HG02610 (cell line): ENCODE results near the gene ADARB1.

Experiments used
- ATAC-seq: cut with Tn5 transposase; IDR thresholded peaks from one replicate; pipeline ENCODE4 v1.9.1; 2021; ENCODE audit warnings: mild to moderate bottlenecking, moderate library complexity; ENCODE audit not compliant: unreplicated experiment

ADARB1 gene

GRCh38 chr21:45037986-45038385 is 36.4 kb upstream of the ADARB1 start:
- no peak for ATAC-seq

GRCh38 chr21:45039317-45040156 is 34.8 kb upstream of the ADARB1 start:
- no peak for ATAC-seq

- no peak for ATAC-seq
Observed at GRCh38 chr21:45040157-45040711, 34.1 kb upstream of the ADARB1 start.

- no peak for ATAC-seq
Observed at GRCh38 chr21:45040739-45041138, 33.6 kb upstream of the ADARB1 start.

- no peak for ATAC-seq
Observed at GRCh38 chr21:45041351-45041805, 33.0 kb upstream of the ADARB1 start.

- no peak for ATAC-seq
Observed at GRCh38 chr21:45041984-45042663, 32.3 kb upstream of the ADARB1 start.

GRCh38 chr21:45042664-45043161 is 31.7 kb upstream of the ADARB1 start:
- no peak for ATAC-seq

- ATAC-seq, result no peak
Observed at GRCh38 chr21:45043541-45044020, 30.8 kb upstream of the ADARB1 start.

GRCh38 chr21:45045481-45045880 is 28.9 kb upstream of the ADARB1 start:
- ATAC-seq, result no peak

- ATAC-seq, result no peak
Observed at GRCh38 chr21:45047257-45047656, 27.1 kb upstream of the ADARB1 start.

GRCh38 chr21:45048026-45048698 is 26.2 kb upstream of the ADARB1 start:
- ATAC-seq, result no peak

GRCh38 chr21:45048968-45049367 is 25.4 kb upstream of the ADARB1 start:
- no peak for ATAC-seq

- no peak for ATAC-seq
Observed at GRCh38 chr21:45049714-45050344, 24.6 kb upstream of the ADARB1 start.

- no peak for ATAC-seq
Observed at GRCh38 chr21:45050345-45050796, 24.0 kb upstream of the ADARB1 start.

GRCh38 chr21:45050797-45051489 is 23.4 kb upstream of the ADARB1 start:
- ATAC-seq, result no peak

- no peak for ATAC-seq
Observed at GRCh38 chr21:45051580-45052434, 22.6 kb upstream of the ADARB1 start.

- no peak for ATAC-seq
Observed at GRCh38 chr21:45052960-45053359, 21.4 kb upstream of the ADARB1 start.

GRCh38 chr21:45053561-45054226 is 20.7 kb upstream of the ADARB1 start:
- no peak for ATAC-seq
